NB4 (cell line): Measurements from ENCODE around the gene SGCA.

Source experiments
- CTCF ChIP-seq: IDR thresholded peaks from one replicate; pipeline ENCODE4 v1.5.1; 2012; ENCODE audit warnings: low read depth, low read length
- POLR2A ChIP-seq: IDR thresholded peaks from 2 replicates; pipeline ENCODE4 v1.6.1; 2011; ENCODE audit warnings: mild to moderate bottlenecking; ENCODE audit not compliant: insufficient read length; ENCODE audit errors: extremely low read depth

- no peak for TF ChIP-seq POLR2A
- TF ChIP-seq CTCF, result no peak
Observed at GRCh38 chr17:50166518-50167181, 845 bp downstream of the SGCA start.
